Measurements from ENCODE around the gene DCAF7. TPM values are rescaled to one million over a fixed set of nuclear protein-coding genes. Genes with fewer than 3 reads are reported as not detected.

DCAF7 gene
- total RNA-seq, 2 experiments from 2014 or later, result 129 to 139 TPM

DNA sequence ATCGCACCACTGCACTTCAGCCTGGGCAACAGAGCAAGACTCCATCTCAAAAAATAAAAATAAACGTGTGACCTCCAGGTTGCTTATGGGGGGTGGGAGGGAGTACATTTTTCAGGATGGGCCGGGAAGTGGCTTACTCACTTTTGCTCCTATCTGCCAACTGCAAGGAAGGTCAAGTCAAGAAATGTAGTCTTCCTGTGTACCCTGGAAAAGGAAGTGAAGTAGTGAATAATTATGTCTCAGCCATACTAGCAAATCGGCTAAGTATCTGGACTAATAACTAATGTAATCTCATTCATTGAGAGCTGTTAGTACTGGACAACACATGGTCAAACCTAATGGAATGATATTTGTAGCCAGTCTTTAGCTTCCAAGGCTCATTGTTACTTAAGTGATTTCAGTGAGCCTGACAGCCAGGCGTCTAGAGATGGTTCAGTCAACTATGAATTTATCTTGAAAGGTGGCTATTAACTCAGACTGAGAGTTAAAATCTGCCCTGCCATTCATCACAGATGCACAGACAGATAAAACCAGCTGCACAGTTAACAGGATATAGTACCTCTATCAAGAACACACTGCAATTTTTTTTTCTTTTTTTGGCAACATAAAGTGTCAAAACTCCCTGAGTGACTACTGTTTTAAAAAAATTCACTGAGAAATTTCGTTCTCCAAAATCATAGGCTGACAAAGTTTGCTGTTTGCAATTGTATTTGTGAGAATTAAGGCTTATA is 46.7 kb downstream of the DCAF7 start:
- Mint-ChIP-seq H3K4me1 (peaks cover 44% of the 10 kb centered on the region), H3K36me3 (peaks cover 11% of the 10 kb centered on the region), H3K27me3 (no peaks in the 10 kb centered on the region), H3K9me3 (ENCODE audit: low read depth) (no peaks in the 10 kb centered on the region), H3K27ac (peak overlapping the region; percentile 9), H3K4me3 (no peak overlapping the region)
- DNase-seq (no peak), ATAC-seq (no peak)
- CTCF ChIA-PET, result interaction anchor here (0.8 to 7.8 kb wide), 2 partner anchors 15 to 20 kb away, joined by 4 to 56 read pairs; no protein-coding TSS in a partner anchor

GRCh38 chr17:63598281-63598680 is 48.0 kb downstream of the DCAF7 start:
- Mint-ChIP-seq H3K4me3 (no peak overlapping the region), H3K27ac (no peak overlapping the region), H3K4me1 (peaks cover 46% of the 10 kb centered on the region), H3K36me3 (peaks cover 12% of the 10 kb centered on the region), H3K27me3 (no peaks in the 10 kb centered on the region), H3K9me3 (ENCODE audit: low read depth) (no peaks in the 10 kb centered on the region)
- no peak for DNase-seq
- peak; percentile 10 for ATAC-seq
- CTCF ChIA-PET, result interaction anchor here (1.1 to 7.8 kb wide), 2 partner anchors 14 to 173 kb away, joined by 3 to 56 read pairs; no protein-coding TSS in a partner anchor

- H3K27me3 Mint-ChIP-seq, result no peaks in the 10 kb centered on the region
- H3K9me3 Mint-ChIP-seq (ENCODE audit: low read depth), result no peaks in the 10 kb centered on the region
- CTCF ChIA-PET, result interaction anchor here (0.6 to 7.8 kb wide), 8 partner anchors 11 to 194 kb away, joined by 3 to 56 read pairs (median 4); partner anchors contain the start of gene MAP3K3
- peak within 1 kb of the TSS; percentile 96 for H3K27ac Mint-ChIP-seq
- peak; percentile 85 for DNase-seq
- ATAC-seq, result peak; percentile 93
- H3K4me1 Mint-ChIP-seq, result peaks cover 43% of the 10 kb centered on the region
- peak within 1 kb of the TSS; percentile 96 for H3K4me3 Mint-ChIP-seq
- H3K36me3 Mint-ChIP-seq, result peaks cover 14% of the 10 kb centered on the region
Measured at GRCh38 chr17:63600569-63601438, 50.5 kb downstream of the DCAF7 start, which contains the start of gene TACO1. Gene TACO1 (plus strand): TSS chr17:63600895. CDS start chr17:63601084, 189 bp downstream.

- Mint-ChIP-seq H3K9me3 (ENCODE audit: low read depth) (no peaks in the 10 kb centered on the region), H3K4me1 (peaks cover 42% of the 10 kb centered on the region), H3K27me3 (no peaks in the 10 kb centered on the region), H3K36me3 (peaks cover 19% of the 10 kb centered on the region), H3K4me3 (peak overlapping the region; percentile 96), H3K27ac (peak overlapping the region; percentile 96)
- ATAC-seq, result no peak
- DNase-seq, result no peak
- CTCF ChIA-PET, result interaction anchor here (0.8 to 7.8 kb wide), 7 partner anchors 10 to 195 kb away, joined by 3 to 56 read pairs (median 4); no protein-coding TSS in a partner anchor
Measured at GRCh38 chr17:63601439-63602371, 51.4 kb downstream of the DCAF7 start.

- Mint-ChIP-seq H3K9me3 (ENCODE audit: low read depth) (no peaks in the 10 kb centered on the region), H3K27me3 (no peaks in the 10 kb centered on the region), H3K27ac (peak overlapping the region; percentile 91), H3K4me3 (peak overlapping the region; percentile 12), H3K4me1 (peaks cover 26% of the 10 kb centered on the region), H3K36me3 (peaks cover 18% of the 10 kb centered on the region)
- peak; percentile 29 for ATAC-seq
- no peak for DNase-seq
- CTCF ChIA-PET, result interaction anchor here (0.9 to 18.1 kb wide), 8 partner anchors 9 to 203 kb away, joined by 3 to 249 read pairs (median 16); partner anchors contain the start of genes ACE and TACO1
Measured at GRCh38 chr17:63609816-63610573, 59.7 kb downstream of the DCAF7 start.

GRCh38 chr17:63610854-63611253 is 60.6 kb downstream of the DCAF7 start:
- H3K36me3 Mint-ChIP-seq, result peaks cover 17% of the 10 kb centered on the region
- H3K9me3 Mint-ChIP-seq (ENCODE audit: low read depth), result no peaks in the 10 kb centered on the region
- H3K27me3 Mint-ChIP-seq, result no peaks in the 10 kb centered on the region
- peak overlapping the region; percentile 8 for H3K4me3 Mint-ChIP-seq
- peak overlapping the region; percentile 91 for H3K27ac Mint-ChIP-seq
- DNase-seq (no peak), ATAC-seq (no peak)
- H3K4me1 Mint-ChIP-seq, result peaks cover 26% of the 10 kb centered on the region
- CTCF ChIA-PET, result interaction anchor here (0.9 to 18.1 kb wide), 14 partner anchors 8 to 204 kb away, joined by 3 to 249 read pairs (median 10); partner anchors contain the start of genes ACE and TACO1

DNA sequence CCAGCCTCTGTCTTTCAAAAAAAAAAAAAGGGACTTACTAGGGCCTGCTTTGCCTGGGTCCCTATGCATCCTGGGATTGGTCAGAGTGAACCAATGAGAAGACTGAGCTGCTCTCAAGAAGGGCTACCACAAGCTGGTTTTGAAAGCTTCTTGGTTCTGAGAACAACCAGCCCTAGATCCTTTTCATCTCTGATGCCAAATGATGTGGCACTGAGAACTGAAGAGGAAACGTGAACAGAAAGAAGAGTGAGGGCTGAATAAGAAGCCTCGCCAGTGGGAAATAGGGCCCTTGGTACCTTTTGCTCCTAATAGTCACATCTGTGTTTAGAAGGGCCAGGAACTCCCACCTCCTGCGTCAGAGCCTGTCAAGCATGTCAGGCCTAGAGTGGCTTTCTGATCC is 61.1 kb downstream of the DCAF7 start:
- DNase-seq (peak; percentile 50), ATAC-seq (peak; percentile 56)
- no peaks in the 10 kb centered on the region for H3K27me3 Mint-ChIP-seq
- H3K36me3 Mint-ChIP-seq, result peaks cover 12% of the 10 kb centered on the region
- no peaks in the 10 kb centered on the region for H3K9me3 Mint-ChIP-seq (ENCODE audit: low read depth)
- H3K27ac Mint-ChIP-seq, result peak overlapping the region; percentile 91
- peak overlapping the region; percentile 8 for H3K4me3 Mint-ChIP-seq
- peaks cover 26% of the 10 kb centered on the region for H3K4me1 Mint-ChIP-seq
- CTCF ChIA-PET, result interaction anchor here (0.6 to 18.1 kb wide), 29 partner anchors 8 to 943 kb away, joined by 3 to 249 read pairs (median 5); partner anchors contain the start of genes ACE, CYB561, MAP3K3 and TACO1

DNA sequence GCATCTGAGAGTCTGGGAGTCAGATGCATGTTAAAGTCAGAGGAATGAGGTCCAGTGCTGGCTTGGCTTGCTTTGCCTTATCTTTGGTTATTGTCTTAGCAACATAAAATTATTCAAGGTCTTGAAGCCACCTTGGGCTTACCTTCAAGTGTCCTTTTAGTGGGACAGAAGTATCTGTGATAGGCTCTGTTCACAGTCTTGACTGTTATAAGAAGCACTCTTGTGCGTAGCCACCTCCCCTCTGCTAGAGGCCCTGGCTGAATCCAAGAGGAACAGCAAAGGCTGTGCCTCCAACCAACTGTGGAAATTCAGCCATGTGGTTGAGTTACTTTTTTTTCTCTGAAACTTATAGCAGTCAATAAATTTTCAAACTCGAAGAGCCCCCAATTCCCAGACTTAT is 63.4 kb downstream of the DCAF7 start:
- H3K36me3 Mint-ChIP-seq, result peaks cover 6% of the 10 kb centered on the region
- no peak overlapping the region for H3K27ac Mint-ChIP-seq
- peaks cover 3% of the 10 kb centered on the region for H3K27me3 Mint-ChIP-seq
- DNase-seq, result no peak
- peaks cover 26% of the 10 kb centered on the region for H3K4me1 Mint-ChIP-seq
- H3K4me3 Mint-ChIP-seq, result no peak overlapping the region
- H3K9me3 Mint-ChIP-seq (ENCODE audit: low read depth), result no peaks in the 10 kb centered on the region
- no peak for ATAC-seq
- CTCF ChIA-PET, result interaction anchor here (2.2 to 18.1 kb wide), 5 partner anchors 13 to 186 kb away, joined by 24 to 249 read pairs (median 29); partner anchors contain the start of genes CYB561 and TACO1

DNA sequence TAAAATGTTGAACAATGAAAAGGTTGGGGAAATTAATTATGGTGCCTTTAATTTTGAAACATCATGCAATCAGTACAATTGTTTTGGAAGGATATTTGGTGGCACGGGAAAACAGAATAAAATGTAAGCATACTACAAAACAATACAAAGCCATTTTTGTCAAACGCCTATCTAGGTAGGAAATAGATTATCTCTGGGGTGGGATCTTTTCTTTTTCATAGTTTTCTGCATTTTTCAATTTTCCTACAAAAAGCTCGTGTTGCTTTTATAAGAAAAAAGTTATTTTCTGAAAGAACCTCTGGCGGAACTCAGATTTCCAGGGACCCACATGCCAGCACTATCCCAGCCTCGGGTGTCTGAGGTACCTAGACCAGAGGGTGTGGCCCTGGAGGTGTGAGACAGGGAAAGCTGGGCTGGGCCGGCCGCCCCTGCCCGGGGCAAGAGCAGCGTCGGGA is 71.0 kb downstream of the DCAF7 start:
- Mint-ChIP-seq H3K36me3 (no peaks in the 10 kb centered on the region), H3K4me1 (peaks cover 29% of the 10 kb centered on the region), H3K9me3 (ENCODE audit: low read depth) (no peaks in the 10 kb centered on the region), H3K4me3 (peak overlapping the region; percentile 79), H3K27me3 (peaks cover 3% of the 10 kb centered on the region), H3K27ac (no peak overlapping the region)
- DNase-seq (no peak), ATAC-seq (no peak)
- CTCF ChIA-PET, result interaction anchor here (0.6 to 18.1 kb wide), 12 partner anchors 9 to 655 kb away, joined by 3 to 249 read pairs (median 4); partner anchors contain the start of genes CYB561, DCAF7, TACO1 and TANC2

DNA sequence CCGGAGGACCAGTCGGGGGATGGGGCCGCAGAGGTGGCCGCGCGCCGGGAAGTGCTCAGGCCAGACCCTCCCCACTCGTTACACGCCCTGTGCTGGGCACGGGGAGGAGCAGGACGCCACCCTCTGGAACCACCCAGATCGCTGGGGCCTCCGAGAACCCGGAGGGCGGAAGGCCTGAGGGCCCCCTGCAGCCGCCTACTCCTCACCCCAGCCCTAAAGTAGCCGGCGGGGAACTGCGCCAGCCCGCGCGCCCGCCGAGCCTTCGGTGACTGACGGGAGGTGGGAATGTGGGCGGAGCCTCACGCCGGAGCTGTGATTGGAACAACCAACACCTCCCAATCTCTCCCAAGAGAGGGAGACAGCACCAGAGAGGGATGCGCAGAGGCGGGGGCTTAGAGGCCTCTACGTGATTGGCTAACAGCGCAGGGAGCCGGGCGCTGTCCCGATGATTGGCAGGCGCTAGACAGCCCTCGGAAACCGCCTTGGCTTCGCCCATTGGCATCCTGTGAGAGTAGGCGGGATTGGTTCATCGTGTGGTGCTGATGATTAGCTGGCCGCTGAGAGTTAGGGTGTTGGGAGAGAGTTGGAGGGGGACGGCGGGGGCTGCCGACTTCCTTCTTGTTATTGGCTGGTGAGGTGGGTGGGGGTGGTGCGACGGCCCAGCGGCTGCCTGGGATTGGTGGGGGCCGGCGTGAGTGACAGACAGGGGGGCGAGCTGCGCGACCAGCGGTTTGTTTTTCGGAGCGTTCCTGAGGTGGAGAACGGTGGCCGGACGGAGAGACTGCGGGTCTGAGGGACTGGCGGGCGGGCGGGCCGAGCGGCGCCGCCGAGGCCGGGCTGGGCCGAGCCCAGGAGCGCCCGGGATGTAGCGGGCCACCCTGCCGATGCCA is 71.7 kb downstream of the DCAF7 start, which contains the start of gene MAP3K3:
TSS of gene MAP3K3 (plus strand) at position 734 of the 890 bp plus-strand sequence. CDS start 343 bp downstream, outside the sequence.
- CTCF ChIA-PET, result interaction anchor here (0.8 to 18.1 kb wide), 16 partner anchors 10 to 227 kb away, joined by 3 to 249 read pairs (median 4); partner anchors contain the start of genes CYB561, DCAF7 and TACO1
- peak; percentile 99 for DNase-seq
- H3K27ac Mint-ChIP-seq, result peak within 1 kb of the TSS; percentile 89
- H3K27me3 Mint-ChIP-seq, result peaks cover 3% of the 10 kb centered on the region
- H3K36me3 Mint-ChIP-seq, result no peaks in the 10 kb centered on the region
- peak within 1 kb of the TSS; percentile 97 for H3K4me3 Mint-ChIP-seq
- peak; percentile 91 for ATAC-seq
- no peaks in the 10 kb centered on the region for H3K9me3 Mint-ChIP-seq (ENCODE audit: low read depth)
- peaks cover 29% of the 10 kb centered on the region for H3K4me1 Mint-ChIP-seq

Measured in activated CD8-positive, alpha-beta memory T cell treated with anti-CD3 and anti-CD28 coated beads, Interleukin-2, amount 10 ng/mL, durations not matched to agents 7 days and 5 days (primary cell).